ENCODE data around the gene NTN1. TPM values are rescaled to one million over a fixed set of nuclear protein-coding genes. Genes with fewer than 3 reads are reported as not detected.
A peak's percentile ranks its signal among the peaks of the same experiment; 100 is the strongest.

NTN1 gene
- total RNA-seq, 2 experiments from 2014 or later = not detected

GRCh38 chr17:9224485-9224884 is 203.2 kb downstream of the NTN1 start:
- no peaks in the 10 kb centered on the region for H3K36me3 Mint-ChIP-seq (ENCODE audit: low read depth)
- ChIA-PET POLR2A (no interaction called here), CTCF (no interaction called here)
- ATAC-seq (no peak), DNase-seq (no peak)
- H3K27ac Mint-ChIP-seq = no peak overlapping the region
- H3K27me3 Mint-ChIP-seq (ENCODE audit: low read depth) = no peaks in the 10 kb centered on the region
- H3K4me3 Mint-ChIP-seq = no peak overlapping the region
- H3K9me3 Mint-ChIP-seq (ENCODE audit: insufficient read depth) = no peaks in the 10 kb centered on the region
- H3K4me1 Mint-ChIP-seq (ENCODE audit: low read depth) = no peaks in the 10 kb centered on the region

- Mint-ChIP-seq H3K4me3 (no peak overlapping the region), H3K9me3 (ENCODE audit: insufficient read depth) (no peaks in the 10 kb centered on the region), H3K36me3 (ENCODE audit: low read depth) (no peaks in the 10 kb centered on the region), H3K27me3 (ENCODE audit: low read depth) (no peaks in the 10 kb centered on the region), H3K4me1 (ENCODE audit: low read depth) (no peaks in the 10 kb centered on the region), H3K27ac (no peak overlapping the region)
- DNase-seq (no peak), ATAC-seq (no peak)
- CTCF ChIA-PET = no interaction called here
- POLR2A ChIA-PET = no interaction called here
Measured at GRCh38 chr17:9225305-9226101, 204.2 kb downstream of the NTN1 start.

GRCh38 chr17:9226130-9226793 is 205.0 kb downstream of the NTN1 start:
- ChIA-PET CTCF (no interaction called here), POLR2A (no interaction called here)
- H3K27me3 Mint-ChIP-seq (ENCODE audit: low read depth) = no peaks in the 10 kb centered on the region

GRCh38 chr17:9226794-9227135 is 205.5 kb downstream of the NTN1 start:
- DNase-seq (peak; percentile 57), ATAC-seq (peak; percentile 52)
- Mint-ChIP-seq H3K9me3 (ENCODE audit: insufficient read depth) (no peaks in the 10 kb centered on the region), H3K27ac (no peak overlapping the region), H3K27me3 (ENCODE audit: low read depth) (no peaks in the 10 kb centered on the region), H3K36me3 (ENCODE audit: low read depth) (no peaks in the 10 kb centered on the region), H3K4me3 (no peak overlapping the region), H3K4me1 (ENCODE audit: low read depth) (no peaks in the 10 kb centered on the region)
- CTCF ChIA-PET = no interaction called here
- POLR2A ChIA-PET = no interaction called here

More at GRCh38 chr17:9226130-9226793, 205.0 kb downstream of the NTN1 start:
- Mint-ChIP-seq H3K36me3 (ENCODE audit: low read depth) (no peaks in the 10 kb centered on the region), H3K27ac (no peak overlapping the region), H3K4me1 (ENCODE audit: low read depth) (no peaks in the 10 kb centered on the region), H3K4me3 (no peak overlapping the region), H3K9me3 (ENCODE audit: insufficient read depth) (no peaks in the 10 kb centered on the region)
- no peak for ATAC-seq
- no peak for DNase-seq

- no peak for DNase-seq
- ChIA-PET POLR2A (no interaction called here), CTCF (no interaction called here)
- Mint-ChIP-seq H3K4me3 (no peak overlapping the region), H3K36me3 (ENCODE audit: low read depth) (no peaks in the 10 kb centered on the region), H3K27me3 (ENCODE audit: low read depth) (no peaks in the 10 kb centered on the region), H3K4me1 (ENCODE audit: low read depth) (no peaks in the 10 kb centered on the region), H3K27ac (no peak overlapping the region), H3K9me3 (ENCODE audit: insufficient read depth) (no peaks in the 10 kb centered on the region)
- no peak for ATAC-seq
Measured at GRCh38 chr17:9227819-9228407, 206.6 kb downstream of the NTN1 start.

GRCh38 chr17:9228408-9229159 is 207.3 kb downstream of the NTN1 start:
- DNase-seq = no peak
- ATAC-seq = no peak
- ChIA-PET CTCF (no interaction called here), POLR2A (no interaction called here)
- Mint-ChIP-seq H3K9me3 (ENCODE audit: insufficient read depth) (no peaks in the 10 kb centered on the region), H3K4me1 (ENCODE audit: low read depth) (no peaks in the 10 kb centered on the region), H3K36me3 (ENCODE audit: low read depth) (no peaks in the 10 kb centered on the region), H3K27ac (no peak overlapping the region), H3K4me3 (no peak overlapping the region), H3K27me3 (ENCODE audit: low read depth) (no peaks in the 10 kb centered on the region)

GRCh38 chr17:9229160-9229825 is 208.0 kb downstream of the NTN1 start:
- ATAC-seq (no peak), DNase-seq (no peak)
- no peak overlapping the region for H3K27ac Mint-ChIP-seq
- no peaks in the 10 kb centered on the region for H3K4me1 Mint-ChIP-seq (ENCODE audit: low read depth)
- H3K27me3 Mint-ChIP-seq (ENCODE audit: low read depth) = no peaks in the 10 kb centered on the region
- ChIA-PET CTCF (no interaction called here), POLR2A (no interaction called here)
- H3K4me3 Mint-ChIP-seq = no peak overlapping the region
- no peaks in the 10 kb centered on the region for H3K9me3 Mint-ChIP-seq (ENCODE audit: insufficient read depth)
- no peaks in the 10 kb centered on the region for H3K36me3 Mint-ChIP-seq (ENCODE audit: low read depth)

GRCh38 chr17:9229826-9230201 is 208.5 kb downstream of the NTN1 start:
- H3K9me3 Mint-ChIP-seq (ENCODE audit: insufficient read depth) = no peaks in the 10 kb centered on the region
- H3K4me1 Mint-ChIP-seq (ENCODE audit: low read depth) = no peaks in the 10 kb centered on the region
- no peak overlapping the region for H3K4me3 Mint-ChIP-seq
- no peaks in the 10 kb centered on the region for H3K36me3 Mint-ChIP-seq (ENCODE audit: low read depth)
- ATAC-seq (no peak), DNase-seq (no peak)
- CTCF ChIA-PET = no interaction called here
- H3K27ac Mint-ChIP-seq = no peak overlapping the region
- no peaks in the 10 kb centered on the region for H3K27me3 Mint-ChIP-seq (ENCODE audit: low read depth)
- POLR2A ChIA-PET = no interaction called here

GRCh38 chr17:9230346-9230745 is 209.0 kb downstream of the NTN1 start:
- H3K4me3 Mint-ChIP-seq = no peak overlapping the region
- no peaks in the 10 kb centered on the region for H3K27me3 Mint-ChIP-seq (ENCODE audit: low read depth)
- CTCF ChIA-PET = interaction anchor here (0.6 kb wide), 1 partner anchor 460 kb away, joined by 3 read pairs; no protein-coding TSS in a partner anchor
- H3K36me3 Mint-ChIP-seq (ENCODE audit: low read depth) = no peaks in the 10 kb centered on the region
- POLR2A ChIA-PET = no interaction called here
- peaks cover 2% of the 10 kb centered on the region for H3K4me1 Mint-ChIP-seq (ENCODE audit: low read depth)
- no peaks in the 10 kb centered on the region for H3K9me3 Mint-ChIP-seq (ENCODE audit: insufficient read depth)
- no peak for DNase-seq
- no peak overlapping the region for H3K27ac Mint-ChIP-seq
- ATAC-seq = no peak

GRCh38 chr17:9230861-9231260 is 209.6 kb downstream of the NTN1 start:
- DNase-seq = no peak
- CTCF ChIA-PET = interaction anchor here (0.6 kb wide), 1 partner anchor 461 kb away, joined by 3 read pairs; no protein-coding TSS in a partner anchor
- Mint-ChIP-seq H3K36me3 (ENCODE audit: low read depth) (no peaks in the 10 kb centered on the region), H3K4me3 (no peak overlapping the region), H3K9me3 (ENCODE audit: insufficient read depth) (no peaks in the 10 kb centered on the region), H3K4me1 (ENCODE audit: low read depth) (peaks cover 2% of the 10 kb centered on the region), H3K27ac (no peak overlapping the region), H3K27me3 (ENCODE audit: low read depth) (no peaks in the 10 kb centered on the region)
- no peak for ATAC-seq
- POLR2A ChIA-PET = no interaction called here

GRCh38 chr17:9231449-9232154 is 210.3 kb downstream of the NTN1 start:
- Mint-ChIP-seq H3K4me3 (no peak overlapping the region), H3K27ac (no peak overlapping the region), H3K27me3 (ENCODE audit: low read depth) (no peaks in the 10 kb centered on the region), H3K36me3 (ENCODE audit: low read depth) (no peaks in the 10 kb centered on the region), H3K9me3 (ENCODE audit: insufficient read depth) (no peaks in the 10 kb centered on the region), H3K4me1 (ENCODE audit: low read depth) (peaks cover 2% of the 10 kb centered on the region)
- ChIA-PET CTCF (no interaction called here), POLR2A (no interaction called here)
- ATAC-seq = no peak
- DNase-seq = no peak

All from activated CD8-positive, alpha-beta T cell treated with anti-CD3 and anti-CD28 coated beads, Interleukin-2, amount 10 ng/mL, durations not matched to agents 7 days and 5 days (primary cell).